SK-N-SH (cell line): Measurements from ENCODE around the gene SIDT1. TPM values are rescaled to one million over a fixed set of nuclear protein-coding genes. Genes with fewer than 3 reads are reported as not detected.

Source experiments
- CTCF ChIA-PET: fragments of 300-600, 350-600 bp; formaldehyde crosslinking; extraction: SDS; loops from one replicate; lab custom pipeline; 2021; lab: Yijun Ruan, JAX
- POLR2A ChIA-PET: fragments of 350-600 bp; sonication (Branson Sonifier 250); formaldehyde crosslinking; extraction: SDS; loops from one replicate; lab custom pipeline; 2020; ENCODE audit warnings: antibody characterized with exemption, inconsistent platforms; lab: Yijun Ruan, JAX
- DNase-seq: peaks from one replicate; pipeline ENCODE4 v3.0.0; 2012
- H2AFZ ChIP-seq: fragments of 200-600 bp; sonication (generic); 2 replicates; pipeline ENCODE4 v1.8.1; 2016; ENCODE audit warnings: antibody characterized with exemption, mild to moderate bottlenecking, low read depth
- H3F3A ChIP-seq: fragments of 200-600 bp; sonication (generic); replicated peaks from 2 replicates; pipeline ENCODE3; 2016; ENCODE audit warnings: antibody characterized with exemption, mild to moderate bottlenecking; ENCODE audit not compliant: insufficient read depth
- H3K27ac ChIP-seq, 2 experiments: fragments of 200-500 bp in 1 of 2; fragments of 200-600 bp in 1 of 2; sonication (Bioruptor generic) in 1 of 2; sonication (generic), shearing (Covaris generic) in 1 of 2; 2 replicates each; pipeline versions ENCODE4 v1.5.1 to v1.6.1; 2014 to 2016; ENCODE audit warnings: low read depth in 2 of 2, inconsistent platforms in 1 of 2, low read length in 1 of 2, mild to moderate bottlenecking in 1 of 2, mixed read lengths in 1 of 2
- H3K27me3 ChIP-seq: fragments of 200-600 bp; sonication (generic), shearing (Covaris generic); 2 replicates; pipeline ENCODE4 v1.6.1; 2016; ENCODE audit warnings: mixed run types; ENCODE audit not compliant: insufficient read depth
- H3K36me3 ChIP-seq, 2 experiments: fragments of 200-500 bp in 1 of 2; fragments of 200-600 bp in 1 of 2; sonication (Bioruptor generic) in 1 of 2; sonication (generic) in 1 of 2; replicated peaks in 1 of 2; 2 replicates each; pipeline versions ENCODE3 to v1.5.1; 2014 to 2016; ENCODE audit warnings: low read length in 1 of 2, mild to moderate bottlenecking in 1 of 2; ENCODE audit not compliant: insufficient read depth in 2 of 2, control insufficient read depth in 1 of 2
- H3K4me1 ChIP-seq, 2 experiments: fragments of 200-500 bp in 1 of 2; fragments of 200-600 bp in 1 of 2; sonication (Bioruptor generic) in 1 of 2; sonication (generic), shearing (Covaris generic) in 1 of 2; 2 replicates each; pipeline versions ENCODE4 v1.5.1 to v1.6.1; 2014 to 2016; ENCODE audit warnings: low read depth in 1 of 2, low read length in 1 of 2, mixed run types in 1 of 2; ENCODE audit not compliant: insufficient read depth in 2 of 2, control insufficient read depth in 1 of 2
- H3K4me2 ChIP-seq: fragments of 200-600 bp; sonication (generic), shearing (Covaris generic); 2 replicates; pipeline ENCODE4 v1.6.1; 2017; ENCODE audit warnings: mixed run types
- H3K4me3 ChIP-seq, 2 experiments: fragments of 200-500 bp in 1 of 2; fragments of 200-600 bp in 1 of 2; sonication (Bioruptor generic) in 1 of 2; sonication (generic), shearing (Covaris generic) in 1 of 2; 2 replicates each; pipeline versions ENCODE4 v1.5.1 to v1.8.1; 2014 to 2016; ENCODE audit warnings: low read depth in 2 of 2, inconsistent platforms in 1 of 2, low read length in 1 of 2, mild to moderate bottlenecking in 1 of 2, mixed read lengths in 1 of 2, moderate library complexity in 1 of 2
- H3K79me2 ChIP-seq: fragments of 200-600 bp; sonication (generic); 2 replicates; pipeline ENCODE4 v1.8.1; 2017; ENCODE audit warnings: mild to moderate bottlenecking; ENCODE audit not compliant: insufficient read depth
- H3K9ac ChIP-seq: fragments of 200-600 bp; sonication (generic); 2 replicates; pipeline ENCODE4 v1.6.1; 2017; ENCODE audit warnings: mixed run types
- H3K9me2 ChIP-seq: fragments of 200-600 bp; sonication (generic); 2 replicates; pipeline ENCODE4 v1.6.1; 2017; ENCODE audit warnings: mixed run types
- H3K9me3 ChIP-seq: fragments of 200-600 bp; sonication (generic); 2 replicates; pipeline ENCODE4 v1.6.1; 2017; ENCODE audit warnings: mixed run types, mild to moderate bottlenecking, moderate library complexity
- H4K20me1 ChIP-seq: fragments of 200-600 bp; sonication (generic); 2 replicates; pipeline ENCODE4 v1.6.1; 2017; ENCODE audit warnings: mild to moderate bottlenecking, mixed run types; ENCODE audit not compliant: insufficient read depth
- CHD2 ChIP-seq: fragments of 150-350 bp; IDR thresholded peaks from 2 replicates; pipeline ENCODE4 v1.6.1; 2018; ENCODE audit warnings: low read length; ENCODE audit not compliant: partially characterized antibody
- CTCF ChIP-seq: fragments of 200-600 bp; sonication (generic); IDR thresholded peaks from 2 replicates; pipeline ENCODE4 v1.6.1; 2017; ENCODE audit warnings: antibody characterized with exemption, mild to moderate bottlenecking, moderate library complexity
- ELF1 ChIP-seq: IDR thresholded peaks from 2 replicates; pipeline ENCODE4 v1.4.0; 2012
- EZH2phosphoT487 ChIP-seq: fragments of 200-600 bp; sonication (generic); IDR thresholded peaks from 2 replicates; pipeline ENCODE4 v1.6.1; 2017; ENCODE audit warnings: low read depth, mixed run types, mild to moderate bottlenecking, antibody characterized with exemption, moderate library complexity, borderline replicate concordance
- GABPA ChIP-seq: IDR thresholded peaks from 2 replicates; pipeline ENCODE4 v1.4.0; 2012; ENCODE audit warnings: low read depth, mild to moderate bottlenecking
- GATA2 ChIP-seq: sonication (generic); formaldehyde crosslinking; IDR thresholded peaks from 2 replicates; pipeline ENCODE4 v1.5.0; 2020; ENCODE audit warnings: mild to moderate bottlenecking, missing genetic modification reagents
- JUND ChIP-seq: IDR thresholded peaks from 2 replicates; pipeline ENCODE4 v1.4.0; 2012
- MEF2A ChIP-seq: IDR thresholded peaks from 2 replicates; pipeline ENCODE4 v1.4.0; 2012; ENCODE audit warnings: low read depth, borderline replicate concordance
- NRF1 ChIP-seq: IDR thresholded peaks from 2 replicates; pipeline ENCODE4 v1.6.1; 2012; ENCODE audit warnings: low read depth, mild to moderate bottlenecking, low read length
- POLR2AphosphoS5 ChIP-seq: IDR thresholded peaks from 2 replicates; pipeline ENCODE4 v1.6.1; 2012; ENCODE audit warnings: low read depth, low read length
- RAD21 ChIP-seq: IDR thresholded peaks from 2 replicates; pipeline ENCODE4 v1.6.1; 2012; ENCODE audit warnings: mild to moderate bottlenecking, low read length
- SIN3A ChIP-seq: IDR thresholded peaks from 2 replicates; pipeline ENCODE4 v1.6.1; 2012; ENCODE audit warnings: low read depth, mild to moderate bottlenecking, low read length, moderate library complexity, borderline replicate concordance
- TAF1 ChIP-seq: IDR thresholded peaks from 2 replicates; pipeline ENCODE4 v1.6.1; 2012; ENCODE audit warnings: low read depth, mild to moderate bottlenecking, low read length, moderate library complexity, borderline replicate concordance
- TCF12 ChIP-seq: IDR thresholded peaks from 2 replicates; pipeline ENCODE4 v1.4.0; 2012
- YY1 ChIP-seq: IDR thresholded peaks from 2 replicates; pipeline ENCODE4 v1.4.0; 2012; ENCODE audit warnings: low read depth, mild to moderate bottlenecking
- WGBS: methylation state at CpG from one replicate; pipeline ENCODE4 v1.1.6; 2017; ENCODE audit warnings: low lambda C conversion rate; 5-methylcytosine and 5-hydroxymethylcytosine counted together
- polyA plus RNA-seq, 3 experiments: library from polyadenylated mRNA; depleted of rRNA; stranded (reverse); fragments of >200 nt; gene quantifications; 2 replicates each; pipeline ENCODE4 v1.2.3, GENCODE V29; 2012
- TF ChIP-seq, protein P1 (sequence below): IDR thresholded peaks from 2 replicates; pipeline ENCODE4; 2012
- TF ChIP-seq, protein P2 (sequence below): fragments of 150-350 bp; IDR thresholded peaks from 2 replicates; pipeline ENCODE4 v1.6.1; 2016; ENCODE audit warnings: mild to moderate bottlenecking, low read depth, low read length

SIDT1 gene
- polyA plus RNA-seq, 1 of the 3 experiments (the other 2 are of a cell fraction), result 0.02 TPM

DNA sequence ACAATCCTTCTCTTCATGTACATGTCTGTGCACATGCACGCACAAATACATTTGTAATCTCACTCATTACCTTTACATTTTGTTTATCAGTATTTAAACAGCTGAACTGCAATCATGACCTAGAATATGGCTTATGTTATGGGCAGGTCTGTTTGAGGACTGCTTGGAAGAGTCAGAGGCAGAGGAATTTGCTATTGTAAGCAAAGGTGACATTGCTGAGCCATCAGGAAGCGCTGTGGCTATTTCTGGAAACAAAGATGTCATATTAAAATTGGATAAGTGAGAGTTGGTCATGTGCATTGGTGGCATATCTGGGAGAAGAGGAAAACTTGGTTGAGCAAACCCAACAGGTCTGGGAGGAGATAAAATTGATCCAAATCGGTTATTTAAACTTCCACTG is 122.5 kb downstream of the SIDT1 start (continued):
- TF ChIP-seq RAD21, result no peak

GRCh38 chr3:113658107-113658506 is 125.8 kb downstream of the SIDT1 start:
- Histone ChIP-seq H3K4me2 (no peak overlapping the region), H2AFZ (no peak overlapping the region), H3K9me2 (no peaks in the 10 kb centered on the region), H3F3A (no peaks in the 10 kb centered on the region), H3K27ac (no peak overlapping the region), H3K4me3 (no peak overlapping the region), H3K9me3 (no peaks in the 10 kb centered on the region), H3K79me2 (no peaks in the 10 kb centered on the region), H3K36me3 (peaks cover 17 to 34% of the 10 kb centered on the region in 2 experiments), H3K27me3 (no peaks in the 10 kb centered on the region), H4K20me1 (no peaks in the 10 kb centered on the region), H3K4me1 (no peaks in the 10 kb centered on the region), H3K9ac (no peak overlapping the region)
- CTCF ChIA-PET, result no interaction called here
- TF ChIP-seq EZH2phosphoT487 (no peak), TAF1 (no peak), MEF2A (no peak), GABPA (no peak), CTCF (no peak), YY1 (no peak), POLR2AphosphoS5 (no peak), SIN3A (no peak)
- TF ChIP-seq, protein P1, sequence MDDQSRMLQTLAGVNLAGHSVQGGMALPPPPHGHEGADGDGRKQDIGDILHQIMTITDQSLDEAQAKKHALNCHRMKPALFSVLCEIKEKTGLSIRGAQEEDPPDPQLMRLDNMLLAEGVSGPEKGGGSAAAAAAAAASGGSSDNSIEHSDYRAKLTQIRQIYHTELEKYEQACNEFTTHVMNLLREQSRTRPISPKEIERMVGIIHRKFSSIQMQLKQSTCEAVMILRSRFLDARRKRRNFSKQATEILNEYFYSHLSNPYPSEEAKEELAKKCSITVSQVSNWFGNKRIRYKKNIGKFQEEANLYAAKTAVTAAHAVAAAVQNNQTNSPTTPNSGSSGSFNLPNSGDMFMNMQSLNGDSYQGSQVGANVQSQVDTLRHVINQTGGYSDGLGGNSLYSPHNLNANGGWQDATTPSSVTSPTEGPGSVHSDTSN, result no peak
- TF ChIP-seq, protein P2, sequence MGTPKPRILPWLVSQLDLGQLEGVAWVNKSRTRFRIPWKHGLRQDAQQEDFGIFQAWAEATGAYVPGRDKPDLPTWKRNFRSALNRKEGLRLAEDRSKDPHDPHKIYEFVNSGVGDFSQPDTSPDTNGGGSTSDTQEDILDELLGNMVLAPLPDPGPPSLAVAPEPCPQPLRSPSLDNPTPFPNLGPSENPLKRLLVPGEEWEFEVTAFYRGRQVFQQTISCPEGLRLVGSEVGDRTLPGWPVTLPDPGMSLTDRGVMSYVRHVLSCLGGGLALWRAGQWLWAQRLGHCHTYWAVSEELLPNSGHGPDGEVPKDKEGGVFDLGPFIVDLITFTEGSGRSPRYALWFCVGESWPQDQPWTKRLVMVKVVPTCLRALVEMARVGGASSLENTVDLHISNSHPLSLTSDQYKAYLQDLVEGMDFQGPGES, result no peak
- WGBS, result 100% methylated on average over 3 of the region's 3 CpGs
- DNase-seq, result no peak
- POLR2A ChIA-PET, result no interaction called here

DNA sequence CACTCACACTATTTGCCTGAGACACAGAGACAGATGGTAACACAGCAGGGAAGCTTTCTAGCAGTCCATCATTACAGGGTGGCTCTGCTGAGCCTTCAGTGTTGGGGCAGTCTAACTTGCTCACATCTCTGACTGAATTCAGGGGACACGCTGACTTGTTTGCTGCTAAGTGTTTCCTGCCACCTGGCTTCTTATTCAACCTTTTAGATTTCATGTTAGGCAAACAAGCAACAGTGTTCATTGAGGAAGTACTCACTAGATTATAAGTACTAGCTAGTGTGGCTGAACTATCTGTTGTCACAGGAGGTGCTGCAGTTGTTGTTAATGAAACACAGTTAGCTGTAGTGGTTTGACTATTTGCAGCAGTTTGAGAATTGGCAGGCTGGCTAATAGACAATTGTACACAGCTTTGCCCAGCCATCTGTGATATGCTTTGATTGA is 126.8 kb downstream of the SIDT1 start:
- Histone ChIP-seq H3K27me3 (no peaks in the 10 kb centered on the region), H3K9me3 (no peaks in the 10 kb centered on the region), H2AFZ (no peak overlapping the region), H3K4me2 (no peak overlapping the region), H3K4me1 (no peaks in the 10 kb centered on the region), H3K4me3 (no peak overlapping the region), H3K9ac (no peak overlapping the region), H3K79me2 (no peaks in the 10 kb centered on the region), H3F3A (no peaks in the 10 kb centered on the region), H3K36me3 (peaks cover 14 to 38% of the 10 kb centered on the region in 2 experiments), H3K9me2 (no peaks in the 10 kb centered on the region), H4K20me1 (no peaks in the 10 kb centered on the region), H3K27ac (no peak overlapping the region)
- CTCF ChIA-PET, result interaction anchor here (0.8 kb wide), 1 partner anchor 9 kb away, joined by 4 read pairs; no protein-coding TSS in a partner anchor
- DNase-seq, result no peak
- TF ChIP-seq ELF1 (no peak), TCF12 (no peak), GATA2 (CRISPR knock-in tag) (no peak), CTCF (no peak), CHD2 (no peak), JUND (no peak), NRF1 (no peak)
- POLR2A ChIA-PET, result no interaction called here
- WGBS, result 91% methylated on average over 1 of the region's 1 CpG
